Non-pigmented ciliary epithelial cell (primary cell): ENCODE measurements around the gene DIP2A.
"Not testable (repeated sequence)": the region's sequence is repeated elsewhere in the genome, so short reads cannot be mapped to it uniquely, and the experiment has no call there.

Experiments
- DNase-seq: peaks from one replicate; pipeline ENCODE4 v3.0.0-alpha.2; 2010; ENCODE audit warnings: low read depth

Gene DIP2A

DNA sequence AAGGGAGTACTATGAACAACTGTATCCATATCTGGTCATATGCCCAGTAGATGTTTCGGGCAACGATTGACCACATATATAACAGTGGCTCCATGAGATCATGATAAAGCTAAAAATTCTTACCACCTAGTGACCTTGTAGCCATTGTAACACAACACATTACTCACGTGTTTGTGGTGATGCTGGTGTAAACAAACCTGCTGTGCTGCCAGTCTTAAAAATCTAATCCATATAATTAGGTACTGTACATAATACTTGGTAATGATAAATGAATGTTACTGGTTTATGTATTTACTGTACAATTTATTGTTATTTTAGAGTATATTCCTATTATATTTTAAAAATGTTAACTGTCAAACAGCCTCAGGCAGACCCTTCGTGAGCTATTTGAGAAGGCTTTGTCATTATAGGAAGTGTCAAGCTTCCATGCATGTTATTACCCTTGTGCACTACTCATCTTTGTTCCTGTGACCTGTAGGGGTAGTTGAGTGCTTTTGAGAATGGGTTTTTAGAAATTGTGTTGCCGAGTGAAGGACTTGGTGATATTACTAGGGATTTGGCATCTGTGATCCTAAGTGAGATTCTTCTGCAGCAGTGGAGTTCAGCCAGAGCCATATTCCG lies 23.6 kb downstream of the DIP2A start:
- DNase-seq: no peak

DNA sequence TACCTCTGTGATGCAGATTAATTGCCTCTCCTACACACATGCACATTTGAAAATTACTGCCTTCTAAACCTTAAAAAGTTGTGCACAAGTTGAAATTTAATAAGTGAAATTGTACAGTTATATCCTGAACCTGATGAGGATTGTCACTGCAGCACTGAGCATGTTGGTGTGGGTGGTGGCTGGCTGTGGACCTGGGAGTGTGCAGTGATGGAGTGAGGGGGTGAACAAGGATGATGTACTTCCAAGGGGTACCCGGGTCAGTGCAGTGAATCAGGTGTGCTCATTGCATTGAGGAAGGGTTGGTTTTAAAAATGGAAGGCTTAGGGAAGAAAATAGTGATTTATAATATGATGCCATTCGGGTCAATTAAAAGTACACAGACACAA lies 24.1 kb downstream of the DIP2A start:
- DNase-seq: no peak

DNA sequence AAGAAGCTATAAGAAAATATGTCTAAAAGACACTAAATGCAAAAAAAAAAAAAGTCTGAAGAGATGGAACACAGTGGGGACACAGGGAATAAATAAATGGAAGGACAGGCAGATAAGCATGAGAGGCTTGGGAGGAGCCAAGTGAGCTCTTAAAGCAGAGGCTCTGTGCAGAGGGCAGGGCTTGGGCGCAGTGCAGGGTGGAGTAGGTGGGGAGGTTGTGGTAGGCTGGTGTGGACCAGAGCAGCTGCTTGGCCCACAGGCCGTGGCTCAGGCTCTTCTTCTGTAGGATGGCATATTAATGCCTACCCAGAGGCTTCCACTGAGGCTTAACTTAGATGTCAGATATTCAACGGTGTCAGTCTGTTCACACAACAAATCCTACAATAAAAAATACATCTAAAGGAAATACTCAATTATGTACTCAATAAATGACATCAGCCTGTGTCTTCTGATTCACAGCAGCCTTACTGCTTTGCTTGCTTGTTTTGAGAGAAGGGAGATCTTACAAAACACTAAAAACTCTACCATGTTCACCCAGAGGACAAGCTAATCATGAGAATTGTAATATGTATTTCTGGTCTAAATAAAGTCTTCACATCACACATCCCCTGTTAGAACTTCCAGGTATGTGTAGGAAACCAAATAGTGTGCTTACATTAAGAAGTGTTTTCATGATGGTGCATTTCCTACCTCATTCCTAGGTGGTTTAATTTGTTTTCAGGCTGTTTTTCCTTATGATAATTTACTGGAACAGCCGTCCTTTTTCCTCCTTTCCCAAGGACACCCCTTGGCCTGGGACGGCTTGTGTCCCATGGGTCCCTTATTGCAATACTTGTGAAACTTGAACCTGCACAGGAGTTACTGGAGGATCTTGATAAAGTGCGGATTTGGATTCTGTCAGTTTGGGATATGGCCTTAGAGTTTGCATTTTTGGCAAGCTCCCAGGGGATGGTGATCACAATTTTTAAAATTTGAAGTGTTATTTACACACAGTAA lies 24.9 kb downstream of the DIP2A start:
- DNase-seq: no peak

DNA sequence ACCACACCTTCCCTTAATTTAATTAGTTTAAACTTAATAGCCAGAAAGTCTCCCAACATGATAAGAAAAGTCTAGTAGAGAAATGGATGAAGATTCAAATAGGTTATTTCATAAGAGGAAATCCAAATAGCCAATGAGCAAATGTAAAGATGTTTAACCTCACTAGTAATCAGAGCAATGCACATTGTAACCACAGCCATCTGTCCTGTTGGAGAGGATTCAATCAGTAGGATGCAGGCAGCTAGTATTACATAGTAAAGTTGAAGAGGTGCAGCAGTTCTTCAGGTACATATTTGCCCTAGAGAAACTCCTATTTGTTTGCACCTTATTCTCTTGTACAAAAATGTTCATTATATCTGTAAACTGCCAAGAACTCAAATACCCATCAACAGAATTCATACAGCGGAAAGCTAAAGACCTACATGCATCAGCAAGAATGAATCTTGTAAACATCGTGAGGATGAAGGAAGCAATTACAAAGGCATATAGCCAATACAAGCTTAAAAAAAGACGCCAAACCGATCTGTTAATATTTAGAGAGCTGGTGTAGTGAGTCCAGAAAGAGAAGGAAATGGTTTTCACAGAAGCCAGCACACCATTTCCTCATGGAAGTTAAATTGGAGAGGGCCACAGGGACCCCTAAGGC lies 27.9 kb downstream of the DIP2A start:
- no peak for DNase-seq

DNA sequence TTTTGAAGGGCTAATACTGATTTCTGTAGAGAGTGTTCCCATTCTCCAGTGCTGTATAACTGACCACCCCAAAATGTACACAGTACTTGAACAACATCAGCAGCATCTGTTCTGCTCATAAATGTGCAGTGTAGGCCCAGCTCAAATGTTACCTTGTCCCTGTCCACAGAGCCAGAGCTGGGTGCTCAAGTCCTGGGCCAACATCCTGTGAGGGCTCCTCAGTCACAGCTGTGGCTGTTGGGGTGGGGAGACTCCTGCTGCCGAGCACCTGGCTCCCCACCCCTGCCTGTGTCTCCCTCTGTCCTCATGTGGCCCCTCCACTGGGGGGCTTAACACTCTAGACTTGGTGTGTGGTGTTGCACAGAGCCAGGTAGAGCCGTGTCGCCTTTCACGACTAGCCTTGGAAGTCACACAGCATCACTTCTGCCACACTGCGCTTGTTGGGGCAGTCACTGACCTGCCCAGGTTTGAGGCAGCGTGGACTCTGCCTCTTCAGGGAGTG lies 30.5 kb downstream of the DIP2A start:
- DNase-seq: no peak

DNA sequence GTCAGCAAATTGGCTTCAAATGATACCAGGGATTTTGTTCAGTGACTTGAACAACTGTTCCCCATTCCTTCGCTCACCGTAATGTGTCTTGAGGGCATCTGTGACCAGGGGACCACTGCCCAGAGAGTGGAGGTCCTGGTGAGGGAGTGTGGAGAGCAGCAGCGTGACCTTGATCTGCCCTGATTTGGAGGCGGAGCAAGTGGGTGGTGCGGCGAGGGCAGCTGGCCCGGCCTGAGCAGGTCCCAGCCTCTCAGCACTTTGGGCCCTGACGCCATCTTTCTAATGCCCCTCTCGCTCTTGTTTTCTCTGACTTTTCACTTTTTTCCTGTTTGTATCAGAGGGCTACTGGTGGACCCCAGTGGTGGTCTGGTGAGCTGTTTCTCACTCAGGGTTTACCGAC lies 31.1 kb downstream of the DIP2A start:
- DNase-seq: no peak

DNA sequence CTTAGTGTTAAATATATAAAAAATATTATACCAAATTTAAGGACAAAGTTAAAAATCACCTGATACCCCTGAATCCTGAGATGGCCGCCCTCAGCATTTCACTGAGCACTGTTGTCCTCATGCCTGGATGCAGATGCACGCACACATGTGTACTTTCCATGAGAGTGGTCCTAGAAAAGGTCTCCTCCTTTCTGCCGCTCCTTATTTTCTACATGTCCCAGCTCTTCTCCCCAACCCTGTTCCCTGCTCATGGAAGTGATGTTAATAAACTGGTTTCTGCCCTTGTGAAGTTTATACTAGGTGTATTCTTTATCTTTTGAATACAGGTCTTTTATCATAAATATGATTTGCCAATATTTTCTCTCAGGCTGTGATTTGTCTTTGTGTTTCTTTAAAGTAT lies 32.9 kb downstream of the DIP2A start:
- DNase-seq: no peak

DNA sequence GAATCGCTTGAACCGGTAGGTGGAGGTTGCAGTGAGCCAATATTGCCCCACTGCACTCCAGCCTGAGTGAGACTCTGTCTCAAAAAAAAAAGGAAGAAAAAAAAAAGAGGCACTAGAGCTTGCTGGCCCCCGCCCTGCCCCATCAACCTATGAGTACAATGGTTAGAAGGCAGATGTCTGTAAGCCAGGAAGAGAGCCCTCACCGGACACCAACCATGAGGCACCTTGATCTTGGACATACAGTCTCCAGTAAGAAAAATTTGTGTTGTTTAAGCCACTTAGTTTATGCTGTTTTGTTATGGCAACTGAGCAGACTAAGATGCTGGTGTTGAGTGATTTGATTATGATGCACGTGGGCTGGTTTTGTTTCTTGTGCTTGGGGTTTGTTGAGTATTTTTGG lies 34.2 kb downstream of the DIP2A start:
- no peak for DNase-seq

DNA sequence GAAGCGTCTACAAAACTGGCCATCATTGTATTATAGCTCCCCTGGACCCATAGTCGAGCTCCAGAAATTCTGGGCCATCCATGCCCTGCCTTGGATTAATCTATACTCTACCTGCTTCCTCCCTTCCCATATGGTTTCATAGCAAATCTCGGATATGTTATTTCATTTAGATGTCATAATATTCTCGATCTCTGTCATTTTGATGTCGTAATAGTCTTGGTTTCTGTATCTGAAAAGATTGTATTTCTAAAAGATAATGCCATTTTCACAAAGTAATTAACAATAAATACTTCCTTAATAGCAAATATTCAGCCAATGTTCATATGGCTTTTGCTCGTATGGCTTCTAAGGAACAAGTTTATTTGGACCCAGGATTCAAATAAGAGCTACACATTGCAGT lies 35.1 kb downstream of the DIP2A start:
- DNase-seq: no peak

DNA sequence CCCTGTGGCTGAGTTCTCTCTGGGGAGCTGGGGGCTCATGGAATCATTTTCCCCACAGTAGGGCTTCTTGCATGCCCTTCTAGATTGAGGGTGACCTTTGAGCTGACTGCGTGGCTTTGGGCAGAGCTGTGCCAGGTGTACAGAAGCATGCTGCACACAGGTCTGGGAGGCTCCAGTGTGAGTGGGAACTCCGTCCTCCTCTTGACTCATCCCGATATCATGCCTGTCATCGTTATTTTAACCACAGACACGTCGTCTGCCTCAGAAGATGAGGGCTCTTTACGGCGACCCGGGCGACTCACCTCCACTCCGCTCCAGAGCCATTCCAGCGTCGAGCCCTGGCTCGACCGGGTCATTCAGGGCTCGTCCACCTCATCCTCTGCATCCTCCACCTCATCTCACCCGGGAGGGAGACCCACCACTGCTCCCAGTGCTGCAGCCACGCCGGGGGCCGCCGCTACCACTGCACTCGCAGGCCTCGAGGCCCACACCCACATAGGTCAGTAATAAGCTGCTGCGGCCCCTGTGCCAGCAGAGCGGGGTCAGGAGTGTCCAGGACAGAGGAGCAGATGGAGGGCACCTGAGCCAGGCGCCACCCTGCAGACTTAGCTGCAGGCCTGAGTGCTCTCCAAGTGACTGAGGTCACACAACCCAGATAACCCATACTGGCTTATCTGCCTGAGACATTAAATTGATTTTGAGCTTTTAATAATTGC lies 39.8 kb downstream of the DIP2A start:
- DNase-seq: no peak

DNA sequence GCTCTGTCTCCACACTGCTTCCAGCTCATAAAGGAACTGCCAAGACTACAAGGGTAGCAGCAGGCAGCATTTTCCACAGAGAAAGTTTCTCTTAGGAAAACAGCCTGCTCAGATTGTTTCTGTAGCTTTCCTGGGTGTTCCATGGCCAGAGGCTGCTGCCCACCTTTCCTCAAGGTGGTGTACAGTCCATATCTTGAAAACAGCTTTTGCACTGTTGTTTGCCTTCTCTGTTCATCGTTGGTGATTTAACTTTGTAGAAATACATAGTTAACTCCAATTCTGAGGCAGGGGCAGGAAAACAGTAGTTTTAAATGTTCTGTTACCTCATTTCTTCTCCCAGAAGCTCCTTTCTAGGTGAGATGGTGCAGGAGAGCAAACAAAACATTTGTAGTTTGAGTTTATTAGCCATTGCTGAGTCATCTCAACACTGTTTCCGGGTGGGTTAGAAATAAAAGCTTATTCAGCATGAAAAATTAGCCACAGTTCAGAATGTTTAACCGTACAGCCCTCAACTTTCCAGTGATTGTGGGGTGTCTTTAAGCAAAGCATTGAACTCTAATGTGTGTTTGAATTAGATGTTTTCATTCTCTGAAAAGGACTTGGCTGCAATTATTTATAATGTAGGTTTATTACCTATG lies 41.7 kb downstream of the DIP2A start:
- DNase-seq: no peak

DNA sequence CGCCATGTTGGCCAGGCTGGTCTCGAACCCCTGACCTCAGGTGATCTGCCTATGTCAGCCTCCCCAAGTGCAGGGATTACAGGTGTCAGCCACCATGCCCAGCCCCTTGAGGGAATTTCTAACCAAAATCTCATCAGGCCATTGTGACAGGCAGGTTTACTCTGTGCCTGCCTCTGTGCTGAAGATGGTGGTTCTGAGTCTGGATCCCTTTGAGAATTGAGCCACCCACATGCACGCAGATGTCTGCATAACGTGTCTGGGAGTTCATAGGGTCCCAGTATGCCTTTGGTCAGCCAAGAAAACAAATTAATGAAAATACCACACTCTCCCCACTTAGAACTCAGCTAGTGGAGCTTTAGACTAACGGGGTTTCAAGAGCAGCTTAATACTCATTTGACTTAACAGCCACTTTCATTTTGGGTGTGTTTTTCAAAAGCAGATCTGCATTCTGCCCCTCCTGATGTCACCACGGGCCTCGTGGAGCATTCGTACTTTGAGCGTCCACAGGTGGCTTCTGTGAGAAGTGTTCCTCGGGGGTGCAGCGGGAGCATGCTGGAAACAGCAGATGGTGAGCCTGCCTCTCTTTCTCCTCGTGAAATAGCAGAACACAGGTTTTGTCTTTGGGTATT lies 45.3 kb downstream of the DIP2A start:
- DNase-seq: no peak

DNA sequence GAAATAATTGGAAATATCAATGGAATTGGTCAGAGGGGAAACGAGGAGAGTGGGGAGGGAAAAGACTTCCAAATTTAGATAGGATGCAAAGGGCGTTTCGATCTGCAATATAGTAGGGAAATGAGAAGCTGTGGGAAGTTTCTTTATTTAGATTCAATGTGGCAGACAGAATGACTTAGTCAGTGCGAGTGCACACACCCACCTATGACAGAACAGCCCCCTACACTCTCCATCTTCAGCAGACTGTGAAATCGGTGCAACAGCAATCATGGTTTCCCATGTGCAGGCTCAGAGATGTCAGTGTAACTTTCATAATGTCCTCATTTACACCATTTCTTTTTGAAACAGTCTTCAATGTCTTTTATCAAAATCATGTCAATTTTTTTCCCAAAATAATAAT lies 46.0 kb downstream of the DIP2A start:
- no peak for DNase-seq

DNA sequence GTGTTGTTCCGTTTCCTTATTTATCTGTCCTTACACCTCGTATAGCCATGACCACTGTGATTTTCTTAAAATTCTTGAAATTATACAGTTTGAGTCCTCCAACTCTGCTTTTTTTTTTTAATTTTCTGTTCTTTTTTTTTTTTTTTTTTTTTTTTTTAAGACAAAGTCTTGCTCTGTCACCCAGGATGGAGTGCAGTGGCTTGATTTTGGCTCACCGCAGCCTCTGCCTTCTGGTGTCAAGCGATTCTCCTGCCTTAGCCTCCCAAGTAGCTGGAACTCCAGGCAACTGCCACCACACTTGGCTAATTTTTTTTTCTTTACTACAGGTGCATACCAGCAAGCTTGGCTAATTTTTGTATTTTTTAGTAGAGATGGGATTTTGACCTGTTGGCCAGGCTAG lies 48.9 kb downstream of the DIP2A start:
- no peak for DNase-seq

DNA sequence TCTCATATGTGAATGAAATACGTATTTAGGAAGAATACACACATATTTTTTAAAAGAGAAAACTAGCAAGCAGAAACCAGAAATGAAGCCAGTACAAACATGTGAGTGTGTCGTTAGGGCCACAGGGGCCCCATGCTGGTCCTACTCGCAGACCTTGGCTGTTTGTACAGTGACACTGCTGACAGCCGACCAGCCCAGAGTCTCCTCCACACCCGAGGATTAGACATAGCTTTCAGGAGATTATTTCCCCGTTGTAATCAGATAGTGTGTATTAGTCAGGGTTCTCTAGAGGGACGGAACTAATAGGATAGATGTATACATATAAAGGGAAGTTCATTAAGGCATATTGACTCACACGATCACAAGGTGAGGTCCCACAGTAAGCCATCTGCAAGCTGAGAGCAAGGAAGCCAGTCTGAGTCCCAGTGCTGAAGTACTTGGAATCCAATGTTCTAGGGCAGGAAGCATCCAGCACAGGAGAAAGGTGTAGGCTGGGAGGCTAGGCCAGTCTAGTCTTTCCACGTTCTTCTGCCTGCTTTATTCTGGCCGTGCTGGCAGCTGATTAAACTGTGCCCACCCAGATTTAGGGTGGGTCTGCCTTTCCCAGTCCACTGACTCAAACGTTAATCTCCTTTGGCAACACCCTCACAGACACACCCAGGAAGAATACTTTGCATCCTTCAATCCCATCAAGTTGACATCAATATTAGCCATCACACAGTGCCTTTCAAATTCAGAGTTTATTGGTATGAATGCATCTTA lies 51.2 kb downstream of the DIP2A start:
- DNase-seq: peak; percentile 42

DNA sequence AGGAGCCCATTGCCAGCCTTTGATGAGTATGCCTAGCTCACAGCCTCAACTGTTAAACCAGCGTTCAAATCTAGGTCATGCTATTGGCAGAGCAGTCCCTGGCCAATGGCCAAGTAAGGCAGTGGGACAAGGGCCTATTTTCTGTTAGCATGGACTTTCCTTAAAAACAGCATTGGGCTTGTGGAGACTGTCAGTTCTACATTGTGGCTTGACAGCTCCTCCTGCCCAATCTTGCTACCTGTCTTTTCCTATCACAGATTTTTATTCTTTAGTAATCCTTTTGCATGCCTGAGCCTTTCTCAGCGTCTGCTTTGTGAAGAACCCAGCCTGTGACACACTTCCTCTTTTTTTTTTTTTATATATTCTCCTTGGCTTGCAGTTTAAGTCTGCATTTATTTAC lies 56.4 kb downstream of the DIP2A start:
- DNase-seq: no peak

DNA sequence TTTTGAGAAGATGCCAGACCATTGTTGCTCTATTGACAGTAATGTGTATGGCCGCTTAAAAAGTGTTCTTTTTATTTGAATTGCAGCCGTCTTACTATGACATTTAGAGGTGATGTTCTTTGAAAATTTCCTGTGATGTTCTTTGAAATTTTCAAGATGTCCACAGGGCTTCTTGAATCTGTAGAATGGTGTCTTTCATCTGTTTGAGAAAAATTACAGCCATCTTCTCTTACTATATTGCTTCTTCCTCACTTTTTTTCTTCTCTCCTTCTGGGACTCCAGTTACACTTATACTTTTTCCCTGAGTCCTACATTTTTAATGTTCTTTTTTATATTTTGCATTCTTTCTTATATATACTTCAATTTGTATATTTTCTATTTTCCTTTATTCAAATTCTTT lies 57.4 kb downstream of the DIP2A start:
- no peak for DNase-seq

DNA sequence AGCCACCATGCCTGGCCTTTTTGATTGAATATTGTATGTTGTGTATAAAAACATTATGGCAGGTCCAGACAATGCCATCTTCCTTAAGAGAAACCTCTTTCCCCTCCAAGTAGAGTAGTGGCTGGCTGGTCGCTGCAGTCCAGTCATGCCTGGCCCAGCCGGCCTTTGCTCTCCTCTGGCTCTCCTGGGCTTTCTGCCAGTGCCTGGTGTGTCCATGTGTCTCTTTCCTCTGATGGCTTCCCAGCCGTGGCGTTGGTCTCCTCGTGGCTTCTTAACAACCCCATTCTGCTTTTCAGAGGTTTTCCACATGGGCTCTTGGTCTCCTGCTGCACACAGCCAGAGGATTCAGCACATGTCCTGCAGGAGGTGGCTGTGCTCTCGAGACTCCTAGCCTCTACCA lies 58.7 kb downstream of the DIP2A start:
- no peak for DNase-seq

DNA sequence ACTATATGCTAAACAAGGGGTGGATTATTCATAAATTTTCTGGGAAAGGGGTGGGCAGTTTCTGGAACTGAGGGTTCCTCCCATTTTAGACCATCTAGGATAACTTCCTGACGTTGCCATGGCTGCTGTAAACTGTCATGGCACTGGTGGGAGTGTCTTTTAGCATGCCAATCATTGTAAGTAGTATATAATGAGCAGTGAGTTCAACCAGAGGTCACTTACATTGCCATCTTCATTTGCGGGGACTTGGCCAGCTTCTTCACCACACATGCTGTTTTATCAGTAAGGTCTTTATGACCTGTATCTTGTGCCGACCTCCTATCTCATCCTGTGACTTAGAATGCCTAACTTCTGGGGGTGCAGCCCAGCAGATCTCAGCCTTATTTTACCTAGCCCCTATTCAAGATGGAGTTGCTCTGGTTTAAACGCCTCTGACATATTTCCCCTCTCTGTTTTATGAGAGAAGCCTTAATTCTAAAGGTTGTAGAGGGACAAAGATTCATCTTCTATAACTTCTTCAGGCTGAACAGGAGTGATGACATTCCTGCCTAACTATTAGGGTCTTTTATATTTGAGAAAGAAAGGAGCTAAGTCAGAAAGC lies 60.4 kb downstream of the DIP2A start:
- DNase-seq: no peak

DNA sequence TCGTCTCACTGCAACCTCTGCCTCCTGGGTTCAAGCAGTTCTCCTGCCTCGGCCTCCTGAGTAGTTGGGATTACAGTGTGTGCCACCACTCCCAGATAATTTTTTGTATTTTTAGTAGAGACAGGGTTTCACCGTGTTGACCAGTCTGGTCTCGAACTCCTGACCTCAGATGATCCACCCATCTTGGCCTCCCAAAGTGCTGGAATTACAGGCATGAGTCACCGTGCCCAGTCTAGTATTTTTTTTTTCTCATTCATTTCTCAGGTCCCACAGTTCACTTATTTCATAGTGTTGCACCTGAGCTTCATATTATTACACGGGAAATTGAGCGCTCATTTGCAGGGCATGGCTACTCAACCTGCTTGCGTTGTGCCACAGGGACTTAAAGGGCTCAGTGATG lies 68.7 kb downstream of the DIP2A start:
- not testable (repeated sequence) for DNase-seq
